Mesendoderm (in vitro differentiated cells): Measurements from ENCODE around the gene SLC25A34. TPM values are rescaled to one million over a fixed set of nuclear protein-coding genes. Genes with fewer than 3 reads are reported as not detected.

Experiments
- DNase-seq: peaks from one replicate; pipeline ENCODE4 v3.0.0; 2013
- H2AK5ac ChIP-seq: 2 replicates; pipeline ENCODE4 v1.6.1; 2013; ENCODE audit warnings: low read length, inconsistent platforms
- H2BK120ac ChIP-seq: 2 replicates; pipeline ENCODE4 v1.6.1; 2013; ENCODE audit warnings: low read depth, mild to moderate bottlenecking, low read length, moderate library complexity, mixed read lengths
- H2BK15ac ChIP-seq: replicated peaks from 2 replicates; pipeline ENCODE4 v1.6.1; 2013; ENCODE audit warnings: low read depth, mild to moderate bottlenecking, moderate library complexity
- H2BK5ac ChIP-seq: 2 replicates; pipeline ENCODE4 v1.6.1; 2013; ENCODE audit warnings: low read length, inconsistent platforms
- H3K18ac ChIP-seq: 2 replicates; pipeline ENCODE4 v1.6.1; 2013; ENCODE audit warnings: mild to moderate bottlenecking, low read length, mixed read lengths
- H3K23ac ChIP-seq: one replicate; pipeline ENCODE4 v1.6.1; 2013; ENCODE audit warnings: low read length
- H3K27ac ChIP-seq: 2 replicates; pipeline ENCODE4 v1.5.1; 2013; ENCODE audit warnings: low read depth, mild to moderate bottlenecking, inconsistent platforms, low read length, moderate library complexity
- H3K27me3 ChIP-seq: 2 replicates; pipeline ENCODE4 v1.6.1; 2013; ENCODE audit warnings: low read length, control low read depth, mild to moderate bottlenecking, inconsistent platforms; ENCODE audit not compliant: insufficient read depth, poor library complexity
- H3K36me3 ChIP-seq: 2 replicates; pipeline ENCODE4 v1.6.1; 2013; ENCODE audit warnings: low read length, inconsistent platforms; ENCODE audit not compliant: control insufficient read depth, insufficient read depth
- H3K4ac ChIP-seq: one replicate; pipeline ENCODE4 v1.6.1; 2013; ENCODE audit warnings: low read depth, mild to moderate bottlenecking, low read length, moderate library complexity
- H3K4me1 ChIP-seq: 2 replicates; pipeline ENCODE4 v1.6.1; 2013; ENCODE audit warnings: low read depth, low read length, inconsistent platforms; ENCODE audit not compliant: control insufficient read depth
- H3K4me2 ChIP-seq: 2 replicates; pipeline ENCODE4 v1.6.1; 2013; ENCODE audit warnings: low read length
- H3K4me3 ChIP-seq: 2 replicates; pipeline ENCODE4 v1.5.1; 2013; ENCODE audit warnings: mild to moderate bottlenecking, low read length
- H3K56ac ChIP-seq: one replicate; pipeline ENCODE4 v1.6.1; 2013; ENCODE audit warnings: low read length
- H3K79me1 ChIP-seq: 2 replicates; pipeline ENCODE4 v1.6.1; 2013; ENCODE audit warnings: low read length, inconsistent platforms
- H3K79me2 ChIP-seq: 2 replicates; pipeline ENCODE4 v1.6.1; 2013; ENCODE audit warnings: mild to moderate bottlenecking, low read length; ENCODE audit not compliant: control insufficient read depth, insufficient read depth
- H3K9ac ChIP-seq: 2 replicates; pipeline ENCODE4 v1.6.1; 2013; ENCODE audit warnings: low read length, inconsistent platforms
- H4K5ac ChIP-seq: one replicate; pipeline ENCODE4 v1.6.1; 2013; ENCODE audit warnings: low read length
- H4K8ac ChIP-seq: one replicate; pipeline ENCODE4 v1.6.1; 2013; ENCODE audit warnings: low read depth, mild to moderate bottlenecking, control low read depth, low read length, moderate library complexity
- WGBS: extraction: QIAGEN DNeasy Blood & Tissue Kit; methylation state at CpG from one replicate; pipeline ENCODE4 v1.1.7; 2013; ENCODE audit warnings: low lambda C conversion rate, missing lambda C conversion rate; ENCODE audit not compliant: insufficient coverage; ENCODE audit errors: extremely low coverage; 5-methylcytosine and 5-hydroxymethylcytosine counted together
- polyA plus RNA-seq, 2 experiments: library from polyadenylated mRNA; stranded (reverse); fragments of 200-250 nt; gene quantifications; one replicate each; pipeline ENCODE4 v1.2.3, GENCODE V29; 2013

The SLC25A34 gene
- polyA plus RNA-seq (2013, experiment 1 of 2) = 0.76 TPM
- polyA plus RNA-seq (2013, experiment 2 of 2) = 0.31 TPM

DNA sequence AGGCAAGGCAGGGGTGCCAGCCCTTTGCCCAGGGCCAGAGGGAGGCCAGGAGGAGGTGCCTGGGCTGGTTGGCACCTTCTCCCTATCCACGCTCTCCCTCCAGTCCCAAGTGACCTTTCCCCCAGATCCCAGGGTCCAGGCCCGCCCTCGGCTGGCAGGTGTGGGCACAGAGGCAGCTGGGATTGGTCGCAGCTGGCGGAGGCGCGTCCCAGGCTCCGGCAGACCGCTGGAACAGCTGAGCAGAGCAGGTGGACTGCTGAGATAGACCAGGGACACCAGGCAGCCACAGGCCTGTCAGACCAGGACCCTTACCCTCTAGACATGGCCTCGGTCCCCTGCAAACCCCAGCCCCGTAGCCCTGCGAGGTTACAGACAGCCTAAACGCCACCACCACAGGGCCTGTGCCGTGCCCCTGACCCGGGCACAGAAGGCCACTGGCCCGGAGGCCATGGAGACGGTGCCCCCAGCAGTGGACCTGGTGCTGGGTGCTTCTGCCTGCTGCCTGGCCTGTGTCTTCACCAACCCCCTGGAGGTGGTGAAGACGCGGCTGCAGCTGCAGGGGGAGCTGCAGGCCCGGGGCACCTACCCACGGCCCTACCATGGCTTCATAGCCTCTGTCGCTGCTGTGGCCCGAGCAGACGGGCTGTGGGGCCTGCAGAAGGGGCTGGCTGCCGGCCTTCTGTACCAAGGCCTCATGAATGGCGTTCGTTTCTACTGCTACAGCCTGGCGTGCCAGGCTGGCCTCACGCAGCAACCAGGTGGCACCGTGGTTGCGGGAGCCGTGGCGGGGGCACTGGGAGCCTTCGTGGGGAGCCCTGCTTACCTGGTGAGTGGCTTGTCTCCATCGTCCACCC, at the start of gene SLC25A34:
TSS of gene SLC25A34 (plus strand) at position 221 of the 854 bp plus-strand sequence. CDS start at position 449, 228 bp downstream.
- Histone ChIP-seq H2AK5ac (no peak within 1 kb of the TSS), H2BK120ac (no peak within 1 kb of the TSS), H3K79me1 (no peaks in the 10 kb centered on the region), H3K9ac (no peak within 1 kb of the TSS), H3K23ac (no peak within 1 kb of the TSS), H4K8ac (no peak within 1 kb of the TSS), H3K4ac (no peak within 1 kb of the TSS), H4K5ac (no peak within 1 kb of the TSS), H3K56ac (no peak within 1 kb of the TSS), H3K4me1 (no peaks in the 10 kb centered on the region), H3K18ac (no peak within 1 kb of the TSS), H3K27ac (no peak within 1 kb of the TSS), H3K79me2 (no peaks in the 10 kb centered on the region), H3K4me2 (no peak within 1 kb of the TSS), H3K27me3 (no peaks in the 10 kb centered on the region), H2BK5ac (no peak within 1 kb of the TSS), H2BK15ac (no peak within 1 kb of the TSS), H3K36me3 (no peaks in the 10 kb centered on the region), H3K4me3 (no peak within 1 kb of the TSS)
- DNase-seq = no peak
- WGBS = no CpG with 5 or more reads among the region's 35 CpGs

GRCh38 chr1:15687446-15687845, 48.6 kb upstream of the SLC25A34 start:
- H2BK120ac ChIP-seq = no peak overlapping the region
- H2BK5ac ChIP-seq = no peak overlapping the region
- H4K8ac ChIP-seq = no peak overlapping the region
- peaks cover 23% of the 10 kb centered on the region for H3K79me1 ChIP-seq
- H3K4me1 ChIP-seq = no peaks in the 10 kb centered on the region
- no peak overlapping the region for H3K4me3 ChIP-seq
- no peak overlapping the region for H3K18ac ChIP-seq
- no peaks in the 10 kb centered on the region for H3K27me3 ChIP-seq
- WGBS = no CpG with 5 or more reads among the region's 2 CpGs
- H3K4me2 ChIP-seq = no peak overlapping the region
- no peak overlapping the region for H2AK5ac ChIP-seq
- H3K4ac ChIP-seq = no peak overlapping the region
- no peak overlapping the region for H3K27ac ChIP-seq
- H2BK15ac ChIP-seq = no peak overlapping the region
- peaks cover 41% of the 10 kb centered on the region for H3K79me2 ChIP-seq
- no peak overlapping the region for H3K23ac ChIP-seq
- no peaks in the 10 kb centered on the region for H3K36me3 ChIP-seq
- H3K56ac ChIP-seq = no peak overlapping the region
- H3K9ac ChIP-seq = no peak overlapping the region
- no peak overlapping the region for H4K5ac ChIP-seq
- DNase-seq = no peak

- peaks cover 41% of the 10 kb centered on the region for H3K79me2 ChIP-seq
- no peaks in the 10 kb centered on the region for H3K27me3 ChIP-seq
- no peak overlapping the region for H3K4me3 ChIP-seq
- no peak overlapping the region for H4K5ac ChIP-seq
- no peak overlapping the region for H3K18ac ChIP-seq
- H3K4ac ChIP-seq = no peak overlapping the region
- H3K23ac ChIP-seq = no peak overlapping the region
- no peak overlapping the region for H2BK120ac ChIP-seq
- H3K79me1 ChIP-seq = peaks cover 32% of the 10 kb centered on the region
- H3K27ac ChIP-seq = no peak overlapping the region
- no peak for DNase-seq
- H2BK15ac ChIP-seq = no peak overlapping the region
- H3K56ac ChIP-seq = no peak overlapping the region
- H2AK5ac ChIP-seq = no peak overlapping the region
- no CpG with 5 or more reads among the region's 6 CpGs for WGBS
- no peaks in the 10 kb centered on the region for H3K36me3 ChIP-seq
- no peak overlapping the region for H3K9ac ChIP-seq
- no peak overlapping the region for H2BK5ac ChIP-seq
- H3K4me2 ChIP-seq = no peak overlapping the region
- H3K4me1 ChIP-seq = no peaks in the 10 kb centered on the region
- H4K8ac ChIP-seq = no peak overlapping the region
Measured at GRCh38 chr1:15690317-15690716, 45.7 kb upstream of the SLC25A34 start.

GRCh38 chr1:15691434-15692032, 44.5 kb upstream of the SLC25A34 start:
- no peak overlapping the region for H3K27ac ChIP-seq
- no peaks in the 10 kb centered on the region for H3K36me3 ChIP-seq
- no peak overlapping the region for H2BK5ac ChIP-seq
- no peak overlapping the region for H3K4ac ChIP-seq
- no peak overlapping the region for H3K4me3 ChIP-seq
- H3K79me1 ChIP-seq = peaks cover 31% of the 10 kb centered on the region
- no peaks in the 10 kb centered on the region for H3K4me1 ChIP-seq
- H3K9ac ChIP-seq = no peak overlapping the region
- H3K18ac ChIP-seq = no peak overlapping the region
- H2AK5ac ChIP-seq = no peak overlapping the region
- no peak overlapping the region for H4K8ac ChIP-seq
- H2BK120ac ChIP-seq = no peak overlapping the region
- H3K56ac ChIP-seq = no peak overlapping the region
- no CpG with 5 or more reads among the region's 11 CpGs for WGBS
- H4K5ac ChIP-seq = no peak overlapping the region
- peaks cover 34% of the 10 kb centered on the region for H3K79me2 ChIP-seq
- no peak overlapping the region for H3K4me2 ChIP-seq
- H3K23ac ChIP-seq = no peak overlapping the region
- no peak for DNase-seq
- H3K27me3 ChIP-seq = no peaks in the 10 kb centered on the region
- no peak overlapping the region for H2BK15ac ChIP-seq

DNA sequence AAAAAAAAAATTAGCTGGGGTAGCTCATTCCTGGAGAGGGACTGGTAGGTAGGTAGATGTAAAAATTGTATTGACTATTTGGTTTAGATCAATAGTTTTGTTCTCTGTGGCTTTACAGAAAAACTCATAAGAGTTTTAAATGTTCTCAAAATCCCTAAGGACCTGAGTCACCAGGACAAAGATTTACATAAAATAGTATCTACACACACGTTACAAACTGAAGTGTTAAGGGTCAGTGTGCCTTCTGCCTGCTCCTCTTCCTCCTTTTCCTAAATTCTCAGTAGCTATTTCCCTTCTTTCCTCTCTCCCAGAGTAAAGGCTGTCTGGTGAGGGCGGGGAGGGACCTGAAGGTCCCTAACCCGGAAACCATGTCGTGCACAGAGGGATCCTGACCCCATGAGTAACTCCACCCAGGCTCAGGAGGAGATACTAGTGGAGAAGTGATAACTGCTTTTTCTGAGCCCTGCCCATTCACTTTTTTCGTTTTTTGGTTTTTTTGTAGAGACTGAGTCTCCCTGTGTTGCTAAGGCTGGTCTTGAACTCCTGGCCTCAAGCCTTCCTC, 43.9 kb upstream of the SLC25A34 start:
- Histone ChIP-seq H3K4ac (no peak overlapping the region), H3K9ac (no peak overlapping the region), H2BK5ac (no peak overlapping the region), H3K4me3 (no peak overlapping the region), H2AK5ac (no peak overlapping the region), H3K18ac (no peak overlapping the region), H2BK15ac (no peak overlapping the region), H3K4me2 (no peak overlapping the region), H3K27me3 (no peaks in the 10 kb centered on the region), H4K5ac (no peak overlapping the region), H3K56ac (no peak overlapping the region), H3K27ac (no peak overlapping the region), H3K79me2 (peaks cover 36% of the 10 kb centered on the region), H2BK120ac (no peak overlapping the region), H3K4me1 (no peaks in the 10 kb centered on the region), H3K36me3 (no peaks in the 10 kb centered on the region), H4K8ac (no peak overlapping the region), H3K23ac (no peak overlapping the region), H3K79me1 (peaks cover 32% of the 10 kb centered on the region)
- DNase-seq = no peak
- no CpG with 5 or more reads among the region's 5 CpGs for WGBS
